Tongue (tissue), 2 donors: Measurements from ENCODE around the gene EFR3B. TPM values are rescaled to one million over a fixed set of nuclear protein-coding genes. Genes with fewer than 3 reads are reported as not detected.
A peak's percentile ranks its signal among the peaks of the same experiment; 100 is the strongest.

Experiments used
- DNase-seq: peaks from one replicate; pipeline ENCODE4 v3.0.0-alpha.2; 2015
- total RNA-seq: library from RNA; depleted of rRNA; stranded (reverse); fragments of >200 nt; gene quantifications from one replicate; pipeline ENCODE4 v1.2.3, GENCODE V29; 2014

EFR3B gene
- total RNA-seq, 1 donor from 2014 or later = 6.1 TPM

DNA sequence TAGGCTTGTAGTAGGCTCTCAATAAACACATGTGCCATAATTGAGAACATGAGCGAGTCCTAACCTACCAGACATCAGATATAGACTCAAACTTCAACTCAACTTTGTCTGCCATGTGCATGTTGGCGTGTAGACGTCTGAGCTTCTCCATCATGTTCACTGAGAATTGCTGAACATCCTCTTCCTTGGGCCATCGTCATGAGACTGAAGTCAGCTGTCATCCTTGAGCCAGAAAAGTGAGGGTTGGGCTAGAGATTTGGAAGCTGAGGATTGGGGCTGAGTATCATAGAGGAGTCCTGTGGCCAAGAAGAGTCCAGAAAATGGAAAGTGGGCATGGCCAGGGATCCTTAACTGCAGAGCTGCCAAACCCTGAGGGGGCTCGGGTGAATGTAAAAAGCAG lies 7.8 kb upstream of the EFR3B start:
- no peak for DNase-seq

DNA sequence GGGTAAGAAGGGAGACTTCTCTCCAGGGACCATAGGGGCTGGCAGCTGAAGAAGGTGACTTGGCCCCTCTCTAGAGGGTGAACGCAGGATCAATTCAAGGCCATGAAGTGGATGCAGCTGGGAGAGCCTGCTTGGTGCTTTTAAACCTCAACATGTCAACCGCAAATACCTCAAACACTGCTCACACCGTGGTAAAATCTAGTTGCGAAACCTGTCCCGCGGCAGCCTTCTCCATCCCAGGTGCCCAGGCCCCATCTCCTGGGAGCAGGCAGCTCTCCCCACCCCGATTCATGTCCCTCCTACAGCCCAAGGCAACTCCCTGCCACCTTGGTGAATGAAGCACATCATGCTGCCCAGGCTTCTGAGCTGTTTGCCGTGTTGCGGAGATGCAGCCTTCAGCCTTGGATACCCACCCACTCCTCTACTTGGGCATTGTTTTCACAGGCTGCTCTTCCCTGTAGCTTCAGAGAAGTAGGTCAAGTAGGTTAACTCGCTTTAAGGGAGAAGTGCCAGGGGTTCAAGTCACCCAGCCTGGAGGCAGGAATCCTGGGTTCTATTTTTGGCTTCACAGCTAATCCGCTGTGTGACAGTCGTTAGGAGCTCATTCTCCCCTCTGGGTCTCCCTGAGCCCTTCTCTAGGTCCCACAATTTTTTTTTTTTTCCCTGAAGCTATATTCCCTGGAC lies 6.2 kb upstream of the EFR3B start:
- peak; percentile 6 for DNase-seq

- DNase-seq = no peak
Measured at GRCh38 chr2:25036221-25036559, 5.7 kb upstream of the EFR3B start.

DNA sequence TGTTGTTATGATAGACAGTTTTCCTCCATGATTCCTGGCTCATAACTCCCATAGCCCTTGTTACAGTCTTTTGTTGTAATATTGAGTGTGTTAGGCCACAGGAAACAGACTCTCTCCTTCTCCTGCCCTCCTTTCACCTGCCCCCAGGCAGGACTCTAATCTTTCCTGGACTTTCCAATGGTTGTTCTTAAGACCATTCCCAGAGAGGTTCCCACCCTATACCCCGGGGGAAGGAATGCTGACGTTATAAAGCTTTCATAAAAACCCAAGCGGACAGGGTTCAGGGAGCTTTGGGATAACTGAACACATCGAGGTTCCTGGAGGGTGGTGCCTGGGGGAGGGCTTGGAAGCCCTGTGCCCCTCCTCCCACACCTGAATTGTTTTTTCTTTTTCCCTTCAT lies 2.8 kb upstream of the EFR3B start:
- no peak for DNase-seq

- DNase-seq = peak; percentile 58
Measured at GRCh38 chr2:25041307-25041927, 459 bp upstream of the EFR3B start.

DNA sequence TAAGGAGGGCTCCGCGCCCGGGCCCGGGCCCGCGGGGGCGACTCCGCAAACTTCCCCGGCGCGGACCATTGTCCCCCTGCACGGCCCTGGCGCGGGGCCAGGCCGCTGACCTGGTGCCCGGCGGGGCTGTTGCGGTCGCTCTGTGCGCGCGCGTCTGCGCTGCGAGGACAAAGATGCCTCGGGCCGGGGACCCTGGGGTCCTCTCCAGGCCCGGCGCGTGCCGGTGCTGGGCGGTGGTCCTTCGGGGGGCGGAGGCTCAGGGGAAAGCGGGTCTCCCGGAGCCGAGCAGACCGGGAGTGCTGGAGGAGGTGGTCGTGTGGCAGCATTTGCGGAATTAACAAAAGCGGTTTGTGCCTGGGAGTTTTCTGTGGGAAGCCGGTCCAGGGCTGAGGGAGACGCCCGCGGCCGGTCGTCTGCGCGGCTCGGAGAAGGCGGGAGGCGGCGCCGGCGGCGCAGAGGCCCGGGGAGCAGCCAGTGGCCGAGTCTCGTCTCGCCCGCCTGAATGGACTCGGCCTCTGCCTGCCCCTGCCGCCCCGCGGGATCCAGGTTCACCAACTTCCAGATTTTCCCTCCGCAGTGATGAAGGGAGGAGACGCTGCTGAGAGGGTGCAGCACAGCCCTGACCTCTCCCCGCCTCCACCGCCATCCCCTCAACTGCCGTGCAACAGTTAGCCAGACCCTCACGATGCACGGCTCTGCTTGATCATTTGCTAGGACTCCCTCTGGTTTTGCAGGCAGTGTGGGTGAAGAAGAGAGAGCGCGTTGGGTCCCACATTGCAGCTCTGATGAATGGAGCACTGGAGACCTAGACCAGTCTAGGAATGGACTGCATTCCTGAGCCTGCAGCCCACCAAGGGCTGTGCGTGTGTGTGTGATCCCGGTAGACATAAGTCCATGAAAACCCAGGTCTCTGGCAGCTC lies 705 bp downstream of the EFR3B start:
- peak; percentile 63 for DNase-seq

DNA sequence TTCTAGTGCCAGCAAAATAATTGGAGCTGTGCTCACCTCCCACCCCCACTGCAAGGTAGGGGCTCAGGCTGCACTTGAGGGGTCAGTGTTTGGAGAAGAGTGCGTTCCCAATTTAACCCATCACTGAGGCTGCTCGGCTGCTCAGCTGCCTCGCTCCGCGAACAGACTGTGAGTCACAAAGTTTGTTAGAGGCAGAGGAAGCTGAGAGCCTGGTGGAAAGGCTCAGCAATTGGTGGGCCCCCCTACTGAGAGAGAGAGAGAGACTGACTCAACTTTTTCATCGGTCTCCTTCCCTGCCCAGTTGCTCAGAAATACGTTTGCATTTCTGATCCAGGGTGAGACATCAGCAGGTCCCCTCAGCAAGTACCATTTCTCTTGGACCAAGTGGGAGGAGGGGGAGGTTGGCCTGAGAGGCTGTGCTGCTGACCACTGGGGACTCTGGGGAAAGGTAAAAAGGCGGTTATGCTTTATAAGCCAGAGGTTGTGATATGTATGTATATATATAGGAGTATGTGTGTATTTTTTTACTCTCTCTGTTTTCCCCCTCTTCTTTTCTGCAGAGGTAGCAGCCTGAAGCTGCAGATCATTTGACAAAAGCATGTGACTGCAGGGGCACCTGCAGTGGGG lies 1.5 kb downstream of the EFR3B start:
- peak; percentile 26 for DNase-seq

- no peak for DNase-seq
Measured at GRCh38 chr2:25044011-25044410, 2.1 kb downstream of the EFR3B start.

GRCh38 chr2:25044990-25045389 lies 3.1 kb downstream of the EFR3B start:
- no peak for DNase-seq

GRCh38 chr2:25049422-25049821 lies 7.5 kb downstream of the EFR3B start:
- no peak for DNase-seq

DNA sequence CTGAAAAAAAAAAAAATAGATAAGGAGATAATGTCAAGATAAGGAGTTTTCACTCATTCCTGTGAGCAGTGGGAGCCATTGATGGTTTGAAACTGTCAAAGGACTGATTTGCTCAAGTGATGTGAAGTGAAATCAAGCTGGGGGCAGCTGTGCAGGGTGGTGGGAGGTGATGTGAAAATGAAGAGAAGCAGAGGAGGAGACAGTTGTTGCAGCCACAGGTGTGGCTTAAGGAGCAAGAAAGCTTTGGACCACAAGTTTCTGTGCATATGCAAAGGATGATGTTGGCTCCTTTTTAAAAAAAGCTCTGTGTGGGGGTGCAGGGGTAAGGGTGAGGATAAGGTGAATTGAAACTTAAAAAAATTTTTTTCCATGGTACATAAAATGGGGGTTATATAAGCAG lies 8.3 kb downstream of the EFR3B start:
- no peak for DNase-seq

GRCh38 chr2:25053041-25053440 lies 11.2 kb downstream of the EFR3B start:
- DNase-seq = peak; percentile 33

DNA sequence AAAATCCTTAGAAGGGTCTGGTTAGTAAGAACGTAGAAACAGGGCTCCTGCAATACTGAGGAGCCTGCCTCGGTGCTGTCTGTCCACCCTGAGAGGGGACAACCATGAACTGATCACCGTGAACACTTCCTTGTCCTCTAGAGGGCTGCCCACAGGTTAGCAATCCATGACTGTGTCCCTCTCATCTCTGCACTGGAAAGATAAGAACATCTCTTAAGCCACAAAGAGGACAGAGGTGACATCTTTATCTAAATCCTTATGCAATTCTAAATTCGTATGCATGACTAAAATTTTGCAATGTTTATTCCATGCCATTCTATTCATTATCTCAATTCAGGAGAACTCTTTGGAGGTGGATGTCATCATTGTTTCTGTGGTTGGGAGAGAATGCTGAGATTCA lies 12.8 kb downstream of the EFR3B start:
- no peak for DNase-seq

DNA sequence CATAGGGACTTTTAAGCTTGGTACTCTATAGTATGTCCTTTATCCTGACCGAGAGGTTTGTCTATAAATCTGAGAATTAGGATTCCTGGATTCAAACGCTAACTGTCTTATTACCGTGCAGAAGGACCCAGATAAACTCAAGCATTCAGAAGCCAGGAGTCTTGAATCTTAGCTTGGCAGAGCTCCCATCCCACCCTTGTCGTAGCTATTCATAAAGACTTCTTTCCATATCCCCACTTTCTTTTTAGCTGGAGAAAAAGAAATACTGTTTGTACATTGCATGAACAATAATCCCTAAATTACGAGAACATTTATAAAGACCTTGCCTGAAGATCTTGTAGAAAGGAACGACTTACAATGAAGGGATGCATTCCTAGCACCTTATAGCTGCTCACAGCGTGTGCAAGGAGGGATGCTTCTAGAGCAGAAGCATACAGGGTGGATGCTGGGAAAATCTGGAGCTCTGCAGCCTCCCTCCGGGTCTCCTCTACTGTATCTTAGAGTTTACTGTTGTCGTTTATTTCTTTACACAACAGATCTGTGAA lies 13.6 kb downstream of the EFR3B start:
- DNase-seq = no peak

GRCh38 chr2:25056098-25056821 lies 14.4 kb downstream of the EFR3B start:
- no peak for DNase-seq

GRCh38 chr2:25062511-25062917 lies 20.6 kb downstream of the EFR3B start:
- peak; percentile 32 for DNase-seq

GRCh38 chr2:25063876-25064660 lies 22.2 kb downstream of the EFR3B start:
- DNase-seq = peak; percentile 21

DNA sequence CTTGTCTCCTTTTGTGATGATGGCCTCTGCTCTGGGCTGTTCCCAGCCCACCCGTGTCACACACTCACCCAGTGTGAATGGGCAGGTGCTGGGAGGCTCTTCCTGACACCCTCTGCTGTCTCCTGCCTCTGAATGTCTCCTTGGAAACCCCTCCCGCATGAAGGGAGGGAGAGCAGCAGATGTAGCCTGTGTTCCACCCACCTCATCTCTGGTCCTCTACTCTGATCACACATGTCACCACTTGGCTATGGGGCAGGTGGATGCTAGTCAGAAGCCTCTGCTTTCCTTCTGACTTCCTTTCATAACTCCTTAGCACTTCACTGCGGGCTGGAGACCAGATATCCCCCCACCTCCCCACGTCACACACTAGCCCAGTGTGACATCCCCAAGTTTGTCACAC lies 23.9 kb downstream of the EFR3B start:
- no peak for DNase-seq

GRCh38 chr2:25066455-25066854 lies 24.6 kb downstream of the EFR3B start:
- no peak for DNase-seq

DNA sequence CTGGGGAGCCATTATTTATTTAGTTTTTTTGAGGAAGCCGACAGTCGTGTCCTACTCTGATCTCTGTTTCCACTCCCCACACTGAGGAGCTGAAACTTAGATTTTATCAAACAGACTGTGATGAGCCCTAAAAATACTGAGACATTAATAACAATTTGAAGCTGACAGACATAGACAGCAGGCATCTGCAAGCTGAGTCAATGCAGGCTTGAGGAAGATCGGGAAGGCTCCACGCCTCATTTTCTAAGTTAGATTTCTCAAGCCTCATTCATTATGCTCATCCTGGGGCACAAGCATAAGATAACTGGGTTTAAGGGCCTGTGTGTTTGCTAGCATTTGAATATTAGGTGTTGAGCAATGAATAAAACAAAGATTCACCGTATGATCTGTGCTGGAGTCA lies 26.3 kb downstream of the EFR3B start:
- DNase-seq = no peak

- no peak for DNase-seq
Measured at GRCh38 chr2:25071966-25072365, 30.1 kb downstream of the EFR3B start.
